ENCODE measurements around the gene DNAJC1.

DNA sequence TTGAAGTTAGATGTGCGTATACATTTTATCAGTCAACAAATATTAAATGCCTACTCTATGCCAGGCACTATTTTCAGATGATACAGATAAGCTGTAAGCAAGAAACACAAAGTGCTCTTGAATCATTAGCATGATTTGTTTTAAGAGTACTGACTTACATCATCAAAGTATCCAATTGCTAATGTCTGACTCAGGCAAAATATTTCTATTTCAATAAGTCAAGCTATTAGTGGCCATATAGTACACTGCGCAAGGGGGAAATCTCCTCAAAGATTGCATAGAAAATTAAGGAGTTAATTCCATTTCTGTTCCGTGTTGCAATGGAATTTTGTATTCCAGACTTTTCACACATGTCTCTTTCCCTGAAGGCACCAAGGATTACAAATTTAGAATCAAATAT, 46.1 kb upstream of the DNAJC1 start:
- TF ChIP-seq, protein P1, sequence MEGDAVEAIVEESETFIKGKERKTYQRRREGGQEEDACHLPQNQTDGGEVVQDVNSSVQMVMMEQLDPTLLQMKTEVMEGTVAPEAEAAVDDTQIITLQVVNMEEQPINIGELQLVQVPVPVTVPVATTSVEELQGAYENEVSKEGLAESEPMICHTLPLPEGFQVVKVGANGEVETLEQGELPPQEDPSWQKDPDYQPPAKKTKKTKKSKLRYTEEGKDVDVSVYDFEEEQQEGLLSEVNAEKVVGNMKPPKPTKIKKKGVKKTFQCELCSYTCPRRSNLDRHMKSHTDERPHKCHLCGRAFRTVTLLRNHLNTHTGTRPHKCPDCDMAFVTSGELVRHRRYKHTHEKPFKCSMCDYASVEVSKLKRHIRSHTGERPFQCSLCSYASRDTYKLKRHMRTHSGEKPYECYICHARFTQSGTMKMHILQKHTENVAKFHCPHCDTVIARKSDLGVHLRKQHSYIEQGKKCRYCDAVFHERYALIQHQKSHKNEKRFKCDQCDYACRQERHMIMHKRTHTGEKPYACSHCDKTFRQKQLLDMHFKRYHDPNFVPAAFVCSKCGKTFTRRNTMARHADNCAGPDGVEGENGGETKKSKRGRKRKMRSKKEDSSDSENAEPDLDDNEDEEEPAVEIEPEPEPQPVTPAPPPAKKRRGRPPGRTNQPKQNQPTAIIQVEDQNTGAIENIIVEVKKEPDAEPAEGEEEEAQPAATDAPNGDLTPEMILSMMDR (IDR thresholded peaks at IDR 0.05), result no peak
- no peak for TF ChIP-seq POLR2A (IDR thresholded peaks at IDR 0.05)
